T-helper 2 cell (primary cell): Measurements from ENCODE around the gene RBP3.

Experiments
- DNase-seq, 5 experiments: peaks; one replicate each; pipeline versions ENCODE4 v3.0.0 to v3.0.0-alpha.2; 2012 to 2022

RBP3 gene

GRCh38 chr10:47319784-47320183 lies 28.4 kb upstream of the RBP3 start:
- DNase-seq: no peak

- no peak for DNase-seq
Measured at GRCh38 chr10:47320812-47321211, 27.4 kb upstream of the RBP3 start.

DNA sequence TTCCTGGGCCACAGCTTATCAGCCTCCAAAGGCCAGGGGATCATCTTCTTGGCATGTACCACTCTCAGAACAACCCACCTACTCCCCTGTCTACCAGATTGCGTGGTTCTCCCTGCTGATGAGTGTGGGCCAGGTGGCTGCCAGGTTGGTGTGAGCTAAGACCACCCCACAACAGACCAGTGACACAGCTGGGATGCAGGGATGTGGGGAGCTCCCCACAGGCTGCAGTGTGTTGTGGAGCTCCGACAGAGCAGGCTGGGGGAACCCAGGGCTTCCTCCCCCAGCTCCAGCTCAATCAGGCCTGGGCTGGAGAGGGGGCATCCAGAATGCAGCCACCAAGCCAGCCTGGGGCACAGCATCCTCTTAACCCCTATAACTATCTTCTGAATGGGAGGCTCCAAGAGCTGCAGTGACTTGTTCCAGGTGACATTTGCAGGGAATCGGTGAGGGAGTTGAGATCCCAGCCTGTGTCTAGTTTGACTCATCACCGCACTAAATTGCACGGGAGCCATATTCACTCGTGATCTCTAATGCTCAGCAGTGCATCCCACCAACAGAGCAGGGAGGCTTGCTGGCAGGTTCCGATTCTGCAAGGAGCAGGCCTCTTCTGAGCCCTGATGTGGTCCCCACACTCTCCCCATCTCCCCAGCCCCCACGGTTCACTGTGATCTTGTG lies 26.5 kb upstream of the RBP3 start:
- no peak for DNase-seq

GRCh38 chr10:47322300-47323061 lies 25.7 kb upstream of the RBP3 start, which contains the start of gene GDF2:
TSS of gene GDF2 (plus strand) at chr10:47322454. CDS start at chr10:47322669, 215 bp downstream.
- DNase-seq: no peak

DNA sequence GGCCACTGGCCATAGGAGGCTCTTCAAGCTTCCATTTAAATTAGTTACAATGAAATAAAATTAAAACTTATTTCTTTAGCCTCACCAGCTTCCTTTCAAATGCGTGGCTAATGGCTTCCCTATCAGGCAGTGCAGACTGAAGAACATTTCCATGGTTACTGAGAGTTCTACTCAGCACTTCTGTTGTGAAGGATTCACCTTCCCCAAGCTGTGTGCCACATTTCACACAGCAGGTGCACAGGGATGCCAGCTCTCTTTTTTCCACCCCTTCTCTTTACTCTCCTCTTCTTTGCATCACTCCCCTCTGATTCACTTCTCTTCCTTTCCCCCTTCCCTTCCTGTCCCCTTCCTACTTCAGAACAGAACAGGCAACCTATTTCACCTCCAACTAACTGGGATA lies 25.1 kb upstream of the RBP3 start:
- no peak for DNase-seq

GRCh38 chr10:47323636-47324296 lies 24.4 kb upstream of the RBP3 start:
- no peak for DNase-seq

DNA sequence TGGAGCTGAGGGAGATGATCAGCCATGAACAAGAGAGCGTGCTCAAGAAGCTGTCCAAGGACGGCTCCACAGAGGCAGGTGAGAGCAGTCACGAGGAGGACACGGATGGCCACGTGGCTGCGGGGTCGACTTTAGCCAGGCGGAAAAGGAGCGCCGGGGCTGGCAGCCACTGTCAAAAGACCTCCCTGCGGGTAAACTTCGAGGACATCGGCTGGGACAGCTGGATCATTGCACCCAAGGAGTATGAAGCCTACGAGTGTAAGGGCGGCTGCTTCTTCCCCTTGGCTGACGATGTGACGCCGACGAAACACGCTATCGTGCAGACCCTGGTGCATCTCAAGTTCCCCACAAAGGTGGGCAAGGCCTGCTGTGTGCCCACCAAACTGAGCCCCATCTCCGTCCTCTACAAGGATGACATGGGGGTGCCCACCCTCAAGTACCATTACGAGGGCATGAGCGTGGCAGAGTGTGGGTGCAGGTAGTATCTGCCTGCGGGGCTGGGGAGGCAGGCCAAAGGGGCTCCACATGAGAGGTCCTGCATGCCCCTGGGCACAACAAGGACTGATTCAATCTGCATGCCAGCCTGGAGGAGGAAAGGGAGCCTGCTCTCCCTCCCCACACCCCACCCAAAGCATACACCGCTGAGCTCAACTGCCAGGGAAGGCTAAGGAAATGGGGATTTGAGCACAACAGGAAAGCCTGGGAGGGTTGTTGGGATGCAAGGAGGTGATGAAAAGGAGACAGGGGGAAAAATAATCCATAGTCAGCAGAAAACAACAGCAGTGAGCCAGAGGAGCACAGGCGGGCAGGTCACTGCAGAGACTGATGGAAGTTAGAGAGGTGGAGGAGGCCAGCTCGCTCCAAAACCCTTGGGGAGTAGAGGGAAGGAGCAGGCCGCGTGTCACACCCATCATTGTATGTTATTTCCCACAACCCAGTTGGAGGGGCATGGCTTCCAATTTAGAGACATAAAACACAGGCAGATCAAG lies 22.6 kb upstream of the RBP3 start:
- no peak for DNase-seq

- no peak for DNase-seq
Measured at GRCh38 chr10:47326306-47326926, 21.7 kb upstream of the RBP3 start.

DNA sequence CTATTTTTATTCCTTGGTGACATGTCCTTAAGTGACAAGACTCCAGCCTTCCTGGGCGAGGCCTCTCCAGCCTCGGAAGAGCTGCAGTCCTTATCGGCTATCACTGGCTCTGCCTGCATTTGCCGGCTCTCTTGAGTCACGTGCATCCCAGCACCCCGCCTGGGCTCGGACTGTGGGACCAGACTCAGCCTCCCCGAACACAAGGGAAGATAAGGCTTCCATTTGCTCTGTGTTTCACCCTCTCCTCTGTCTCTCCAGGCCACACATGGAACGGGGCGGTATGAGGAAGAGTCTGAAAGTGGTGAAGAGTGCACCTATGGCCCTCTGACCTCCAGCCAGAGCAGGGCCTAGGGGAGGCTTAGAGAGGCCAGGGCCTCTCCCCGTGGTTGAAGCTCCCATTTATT lies 21.2 kb upstream of the RBP3 start:
- DNase-seq: no peak

- DNase-seq: no peak
Measured at GRCh38 chr10:47329855-47330254, 18.3 kb upstream of the RBP3 start.

- DNase-seq: no peak
Measured at GRCh38 chr10:47330366-47330765, 17.8 kb upstream of the RBP3 start.

GRCh38 chr10:47330804-47331203 lies 17.4 kb upstream of the RBP3 start:
- DNase-seq: no peak

DNA sequence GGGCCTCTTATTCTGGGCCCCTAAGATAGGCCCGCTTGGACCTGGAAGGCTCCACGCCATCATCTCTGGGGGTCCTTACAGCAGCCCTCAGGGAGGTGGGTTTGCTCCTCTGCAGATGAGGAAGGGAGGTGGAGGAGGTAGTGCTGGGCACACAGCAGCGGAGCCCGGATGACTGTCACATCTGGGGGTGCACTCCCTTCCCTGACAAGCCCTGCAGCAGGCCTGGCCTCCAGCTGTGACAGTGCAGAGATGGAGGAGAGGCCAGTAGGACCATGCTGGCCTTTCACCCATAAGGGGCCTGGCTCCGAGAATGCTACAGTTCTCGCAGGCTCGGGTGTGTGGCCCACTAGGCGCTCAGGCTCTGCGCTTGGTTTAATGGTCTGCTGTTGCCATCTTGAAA lies 16.7 kb upstream of the RBP3 start:
- no peak for DNase-seq

GRCh38 chr10:47331954-47332353 lies 16.2 kb upstream of the RBP3 start:
- DNase-seq: no peak

- no peak for DNase-seq
Measured at GRCh38 chr10:47332371-47332770, 15.8 kb upstream of the RBP3 start.

DNA sequence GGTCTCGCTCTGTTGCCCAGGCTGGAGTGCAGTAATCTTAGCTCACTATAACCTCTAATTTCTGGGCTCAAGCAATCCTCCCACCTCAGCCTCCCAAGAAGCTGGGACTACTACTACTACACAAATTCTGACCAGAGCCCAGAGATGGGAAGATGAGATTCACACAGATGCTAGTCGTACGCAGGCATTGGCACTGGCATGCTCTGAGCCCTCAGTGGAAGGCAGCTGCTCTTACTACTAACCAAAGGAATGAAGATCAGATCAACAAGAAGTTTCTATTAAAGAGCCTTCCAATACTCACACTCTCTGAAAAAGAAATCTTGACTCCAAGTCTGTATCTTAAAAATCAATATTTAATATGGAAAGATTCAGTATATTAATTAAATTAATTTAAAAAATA lies 15.2 kb upstream of the RBP3 start:
- DNase-seq: no peak

DNA sequence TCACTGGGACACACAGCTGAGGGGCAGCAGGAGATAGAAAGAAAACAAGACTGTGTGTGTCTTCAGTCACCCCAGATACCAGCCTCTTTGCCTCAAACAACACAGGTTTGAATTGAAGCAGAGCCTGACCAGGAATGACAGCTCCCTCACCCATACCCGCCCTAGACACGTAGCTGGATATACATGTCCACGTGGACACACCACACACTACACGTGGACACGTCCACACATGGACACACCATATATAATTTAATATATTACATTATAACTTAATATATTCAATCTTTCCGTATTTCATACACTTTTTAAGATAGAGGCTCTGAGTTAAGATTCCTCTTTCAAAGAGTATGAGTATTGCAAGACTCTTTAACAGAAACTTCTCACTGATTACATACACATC lies 14.6 kb upstream of the RBP3 start:
- no peak for DNase-seq

- no peak for DNase-seq
Measured at GRCh38 chr10:47334466-47335295, 13.5 kb upstream of the RBP3 start.

- DNase-seq: no peak
Measured at GRCh38 chr10:47335906-47336305, 12.3 kb upstream of the RBP3 start.

DNA sequence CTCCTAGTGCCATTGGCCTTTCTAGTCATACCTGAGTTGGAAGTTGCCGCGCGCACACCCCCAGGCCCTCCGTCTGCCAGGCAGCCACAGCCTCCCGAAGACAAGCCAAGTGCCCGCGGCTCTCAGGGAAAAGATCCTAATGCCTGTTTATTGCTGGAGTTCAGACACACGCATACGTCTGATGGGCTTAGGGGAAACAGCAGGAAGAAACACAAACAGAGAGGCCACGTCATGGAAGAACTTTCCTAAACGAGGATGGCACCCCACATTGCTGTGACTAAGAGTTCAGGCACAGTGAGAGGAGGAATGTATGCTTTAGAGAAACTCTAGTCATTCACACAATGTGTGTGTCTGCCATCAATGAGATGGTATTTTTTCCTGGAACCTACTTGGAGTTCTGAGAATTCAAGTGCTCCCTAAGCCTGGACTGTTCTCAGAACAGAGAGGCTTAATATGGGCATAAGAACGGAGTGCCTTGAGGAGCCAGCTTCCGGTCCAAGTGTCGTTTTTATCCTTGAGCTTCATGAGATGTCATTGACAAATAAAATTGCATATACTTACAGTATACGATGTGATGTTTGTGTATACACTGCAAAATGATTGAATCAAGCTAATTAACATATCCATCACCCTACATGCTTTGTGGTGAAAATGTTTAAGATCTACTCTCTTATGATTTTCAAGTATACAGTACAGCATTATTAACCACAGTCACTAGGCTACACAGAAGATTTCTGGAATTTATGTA lies 11.6 kb upstream of the RBP3 start:
- DNase-seq: no peak
